IPS-15b (cell line): ENCODE results near the gene SLC22A1.
"Not testable (repeated sequence)": the region's sequence is repeated elsewhere in the genome, so short reads cannot be mapped to it uniquely, and the experiment has no call there.

Experiments used
- H3K27me3 ChIP-seq: one replicate; pipeline ENCODE4 v1.6.1; 2013; ENCODE audit warnings: low read length; ENCODE audit not compliant: control insufficient read depth, insufficient read depth
- H3K36me3 ChIP-seq: one replicate; pipeline ENCODE4 v1.6.1; 2013; ENCODE audit warnings: low read length; ENCODE audit not compliant: control insufficient read depth, insufficient read depth
- H3K4me1 ChIP-seq: one replicate; pipeline ENCODE4 v1.6.1; 2013; ENCODE audit warnings: mild to moderate bottlenecking, low read length; ENCODE audit not compliant: control insufficient read depth, insufficient read depth
- H3K4me3 ChIP-seq: one replicate; pipeline ENCODE4 v1.5.1; 2013; ENCODE audit warnings: low read depth, low read length
- H3K9ac ChIP-seq: one replicate; pipeline ENCODE4 v1.6.1; 2013; ENCODE audit warnings: low read depth, mild to moderate bottlenecking, low read length
- H3K9me3 ChIP-seq: one replicate; pipeline ENCODE4 v1.6.1; 2013; ENCODE audit warnings: mild to moderate bottlenecking, low read length; ENCODE audit not compliant: control insufficient read depth, insufficient read depth

Gene SLC22A1

DNA sequence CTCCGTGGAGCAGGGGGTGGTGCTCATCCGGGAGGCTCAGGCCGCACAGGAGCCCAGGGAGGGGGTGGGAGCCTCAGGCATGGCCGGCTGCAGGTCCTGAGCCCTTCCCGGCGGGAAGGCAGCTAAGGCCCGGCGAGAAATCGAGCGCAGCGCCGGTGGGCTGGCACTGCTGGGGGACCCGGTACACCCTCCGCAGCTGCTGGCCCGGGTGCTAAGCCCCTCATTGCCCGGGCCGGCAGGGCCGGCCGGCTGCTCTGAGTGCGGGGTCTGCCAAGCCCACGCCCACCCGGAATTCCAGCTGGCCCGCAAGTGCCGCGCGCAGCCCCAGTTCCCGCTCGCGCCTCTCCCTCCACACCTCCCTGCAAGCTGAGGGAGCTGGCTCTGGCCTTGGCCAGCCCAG, 7.1 kb upstream of the SLC22A1 start:
- not testable (repeated sequence) for H3K9ac ChIP-seq, H3K27me3 ChIP-seq, H3K9me3 ChIP-seq, H3K4me3 ChIP-seq, H3K4me1 ChIP-seq, H3K36me3 ChIP-seq

DNA sequence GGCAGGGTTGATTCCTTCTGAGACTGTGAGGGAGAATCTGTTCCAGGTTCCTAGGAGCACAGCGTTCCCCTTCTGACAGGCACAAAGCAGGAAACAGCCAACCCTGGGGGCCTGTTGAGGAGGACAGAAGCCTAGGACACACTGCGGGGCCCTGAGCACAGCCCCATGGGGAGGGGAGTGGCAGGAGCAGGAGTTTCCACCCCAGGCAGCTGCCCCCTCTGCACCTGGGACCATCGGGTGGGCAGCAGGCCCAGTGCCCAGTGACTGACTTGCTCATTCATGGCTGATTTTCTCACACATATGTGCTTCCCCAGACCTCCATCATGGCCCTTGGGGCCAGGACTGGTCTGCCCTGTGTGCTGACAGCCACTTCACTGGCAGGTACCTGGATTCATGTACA, 6.2 kb upstream of the SLC22A1 start:
- no peaks in the 10 kb centered on the region for H3K9me3 ChIP-seq
- H3K4me3 ChIP-seq = no peak overlapping the region
- peaks cover 2% of the 10 kb centered on the region for H3K4me1 ChIP-seq
- no peaks in the 10 kb centered on the region for H3K27me3 ChIP-seq
- no peaks in the 10 kb centered on the region for H3K36me3 ChIP-seq
- H3K9ac ChIP-seq = no peak overlapping the region

GRCh38 chr6:160116411-160116810, 5.2 kb upstream of the SLC22A1 start:
- H3K9ac ChIP-seq = no peak overlapping the region
- no peaks in the 10 kb centered on the region for H3K27me3 ChIP-seq
- peaks cover 2% of the 10 kb centered on the region for H3K4me1 ChIP-seq
- no peaks in the 10 kb centered on the region for H3K9me3 ChIP-seq
- no peak overlapping the region for H3K4me3 ChIP-seq
- no peaks in the 10 kb centered on the region for H3K36me3 ChIP-seq

- Histone ChIP-seq H3K4me1 (no peaks in the 10 kb centered on the region), H3K4me3 (no peak overlapping the region), H3K9ac (no peak overlapping the region), H3K36me3 (no peaks in the 10 kb centered on the region), H3K27me3 (no peaks in the 10 kb centered on the region), H3K9me3 (no peaks in the 10 kb centered on the region)
Observed at GRCh38 chr6:160117137-160117536, 4.5 kb upstream of the SLC22A1 start.

- Histone ChIP-seq H3K27me3 (no peaks in the 10 kb centered on the region), H3K36me3 (no peaks in the 10 kb centered on the region), H3K4me3 (no peak overlapping the region), H3K9ac (no peak overlapping the region), H3K4me1 (no peaks in the 10 kb centered on the region), H3K9me3 (no peaks in the 10 kb centered on the region)
Observed at GRCh38 chr6:160118620-160119229, 2.9 kb upstream of the SLC22A1 start.

- Histone ChIP-seq H3K9ac (no peak overlapping the region), H3K4me3 (no peak overlapping the region), H3K27me3 (no peaks in the 10 kb centered on the region), H3K9me3 (no peaks in the 10 kb centered on the region), H3K36me3 (no peaks in the 10 kb centered on the region), H3K4me1 (no peaks in the 10 kb centered on the region)
Observed at GRCh38 chr6:160120087-160120486, 1.5 kb upstream of the SLC22A1 start.

DNA sequence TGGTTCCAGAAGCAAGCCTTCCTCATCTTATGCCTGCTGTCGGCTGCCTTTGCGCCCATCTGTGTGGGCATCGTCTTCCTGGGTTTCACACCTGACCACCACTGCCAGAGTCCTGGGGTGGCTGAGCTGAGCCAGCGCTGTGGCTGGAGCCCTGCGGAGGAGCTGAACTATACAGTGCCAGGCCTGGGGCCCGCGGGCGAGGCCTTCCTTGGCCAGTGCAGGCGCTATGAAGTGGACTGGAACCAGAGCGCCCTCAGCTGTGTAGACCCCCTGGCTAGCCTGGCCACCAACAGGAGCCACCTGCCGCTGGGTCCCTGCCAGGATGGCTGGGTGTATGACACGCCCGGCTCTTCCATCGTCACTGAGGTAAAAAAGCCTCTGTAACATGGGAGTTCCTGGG, 366 bp downstream of the SLC22A1 start:
- Histone ChIP-seq H3K27me3 (no peaks in the 10 kb centered on the region), H3K4me1 (no peaks in the 10 kb centered on the region), H3K9me3 (no peaks in the 10 kb centered on the region), H3K4me3 (no peak overlapping the region), H3K36me3 (no peaks in the 10 kb centered on the region), H3K9ac (no peak overlapping the region)

DNA sequence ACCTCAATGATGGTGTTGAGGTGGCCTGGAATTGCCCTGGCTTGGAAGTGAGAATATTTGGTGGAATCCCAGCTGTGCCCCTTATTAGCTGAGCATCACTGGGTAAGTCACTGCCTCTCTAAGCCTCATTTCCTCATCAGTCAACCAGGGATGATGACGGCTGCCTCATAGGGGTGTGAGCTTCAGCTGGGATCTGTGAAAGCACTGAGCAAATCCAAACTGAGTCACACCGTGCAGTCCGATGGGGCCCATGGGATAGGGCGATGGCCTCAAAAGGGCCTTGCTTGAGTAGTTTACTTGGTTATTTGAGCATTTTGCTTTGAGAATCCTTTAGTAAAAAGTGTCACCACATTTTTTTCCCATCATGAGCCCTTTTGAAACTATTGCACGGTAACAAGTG, 1.1 kb downstream of the SLC22A1 start:
- Histone ChIP-seq H3K4me1 (no peaks in the 10 kb centered on the region), H3K36me3 (no peaks in the 10 kb centered on the region), H3K4me3 (no peak overlapping the region), H3K27me3 (no peaks in the 10 kb centered on the region), H3K9ac (no peak overlapping the region), H3K9me3 (no peaks in the 10 kb centered on the region)

DNA sequence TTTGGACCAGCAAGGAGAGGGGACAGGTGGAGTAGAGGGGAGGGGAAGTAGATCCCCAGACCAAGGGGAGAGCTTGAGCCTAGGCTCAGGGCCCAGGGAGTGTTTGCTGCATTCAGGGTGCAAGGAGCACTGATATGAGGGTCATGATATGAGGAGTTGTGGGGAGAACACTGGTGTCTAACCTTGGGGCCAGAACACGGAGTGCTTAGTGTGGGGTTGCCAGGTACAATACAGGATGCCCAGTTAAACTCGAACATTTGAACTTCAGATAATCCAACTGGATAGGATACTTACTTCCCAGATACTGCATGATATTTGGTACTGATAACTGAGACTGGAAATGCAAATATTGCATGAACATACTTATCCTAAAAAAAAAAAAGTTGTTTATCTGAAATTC, 2.4 kb downstream of the SLC22A1 start:
- Histone ChIP-seq H3K36me3 (no peaks in the 10 kb centered on the region), H3K9ac (no peak overlapping the region), H3K4me3 (no peak overlapping the region), H3K27me3 (no peaks in the 10 kb centered on the region), H3K9me3 (no peaks in the 10 kb centered on the region), H3K4me1 (no peaks in the 10 kb centered on the region)

DNA sequence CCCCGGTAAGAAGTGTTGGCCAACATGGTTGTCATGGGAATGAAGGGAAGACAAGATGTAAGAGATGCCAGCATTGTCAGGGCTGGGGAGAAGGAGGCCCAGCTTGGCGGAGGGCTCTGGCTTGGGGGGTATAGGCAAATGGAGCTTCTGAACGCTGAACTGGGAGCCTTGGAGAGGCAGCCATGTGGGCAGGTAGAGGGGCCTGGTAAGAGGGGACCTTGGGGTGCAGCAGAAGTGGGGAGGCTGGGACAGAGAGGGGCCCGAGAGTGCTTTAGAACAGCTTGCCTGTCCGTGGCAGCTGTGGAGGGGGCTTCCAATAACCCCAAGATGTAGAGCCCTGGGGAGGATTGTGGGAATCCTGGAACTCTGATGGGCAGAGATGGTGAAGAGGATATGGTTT, 3.0 kb downstream of the SLC22A1 start:
- no peaks in the 10 kb centered on the region for H3K27me3 ChIP-seq
- H3K36me3 ChIP-seq = no peaks in the 10 kb centered on the region
- no peak overlapping the region for H3K9ac ChIP-seq
- no peak overlapping the region for H3K4me3 ChIP-seq
- H3K9me3 ChIP-seq = no peaks in the 10 kb centered on the region
- no peaks in the 10 kb centered on the region for H3K4me1 ChIP-seq

- H3K27me3 ChIP-seq, H3K4me1 ChIP-seq, H3K36me3 ChIP-seq, H3K9me3 ChIP-seq, H3K4me3 ChIP-seq, H3K9ac ChIP-seq: not testable (repeated sequence)
Observed at GRCh38 chr6:160125105-160125504, 3.5 kb downstream of the SLC22A1 start.

DNA sequence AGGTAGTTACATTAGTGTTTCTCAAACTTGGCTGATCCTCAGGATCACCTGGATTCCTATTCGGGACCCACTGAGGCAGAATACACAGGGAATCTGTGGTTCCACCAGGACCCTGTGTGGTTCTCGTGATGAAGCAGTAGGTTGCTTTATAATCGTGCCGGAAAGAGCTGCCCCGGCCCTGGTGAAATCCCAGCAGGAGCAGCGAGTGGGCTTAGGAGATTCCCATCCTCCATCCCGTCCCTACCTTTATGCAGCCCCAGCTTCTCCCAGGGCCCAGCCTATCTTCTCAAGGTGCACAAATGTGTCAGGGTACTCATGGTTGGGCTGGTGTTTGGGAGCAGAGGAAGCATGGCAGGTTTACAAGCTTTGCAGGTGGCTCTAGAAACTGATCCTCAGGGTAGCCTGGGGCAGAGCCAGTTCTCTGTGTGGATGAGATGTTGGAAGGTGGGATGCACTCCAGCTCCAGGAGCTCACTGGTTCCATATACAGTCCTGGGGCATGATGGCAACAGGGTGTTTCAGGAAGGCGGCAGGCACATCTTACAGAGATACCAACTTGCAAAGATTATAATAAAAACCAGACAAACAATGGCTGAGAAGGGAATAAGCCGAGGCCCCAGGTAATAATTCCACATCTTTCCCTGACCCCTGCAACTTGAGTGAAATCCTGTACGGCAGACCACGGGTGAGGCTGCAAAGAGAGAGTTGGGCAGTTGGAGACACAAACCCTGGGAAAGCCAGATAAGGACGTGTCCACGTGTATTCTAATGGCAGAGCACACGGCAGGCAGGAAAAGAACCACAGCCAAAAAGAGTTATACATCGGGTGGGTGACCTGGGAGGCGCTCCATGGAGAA, 5.9 kb downstream of the SLC22A1 start:
- H3K36me3 ChIP-seq = no peaks in the 10 kb centered on the region
- H3K27me3 ChIP-seq = peaks cover 2% of the 10 kb centered on the region
- H3K4me3 ChIP-seq = no peak overlapping the region
- no peak overlapping the region for H3K9ac ChIP-seq
- no peaks in the 10 kb centered on the region for H3K9me3 ChIP-seq
- peaks cover 7% of the 10 kb centered on the region for H3K4me1 ChIP-seq
